GM18873 (cell line): Measurements from ENCODE around the gene CCAR1.
"Not testable (repeated sequence)": the region's sequence is repeated elsewhere in the genome, so short reads cannot be mapped to it uniquely, and the experiment has no call there.

Source experiments
- ATAC-seq: cut with Tn5 transposase; IDR thresholded peaks from one replicate; pipeline ENCODE4 v1.9.1; 2021; ENCODE audit warnings: mild to moderate bottlenecking, moderate library complexity, moderate number of reproducible peaks; ENCODE audit not compliant: unreplicated experiment, low FRiP score

CCAR1 gene

GRCh38 chr10:68756246-68756645 lies 35.2 kb downstream of the CCAR1 start:
- no peak for ATAC-seq

DNA sequence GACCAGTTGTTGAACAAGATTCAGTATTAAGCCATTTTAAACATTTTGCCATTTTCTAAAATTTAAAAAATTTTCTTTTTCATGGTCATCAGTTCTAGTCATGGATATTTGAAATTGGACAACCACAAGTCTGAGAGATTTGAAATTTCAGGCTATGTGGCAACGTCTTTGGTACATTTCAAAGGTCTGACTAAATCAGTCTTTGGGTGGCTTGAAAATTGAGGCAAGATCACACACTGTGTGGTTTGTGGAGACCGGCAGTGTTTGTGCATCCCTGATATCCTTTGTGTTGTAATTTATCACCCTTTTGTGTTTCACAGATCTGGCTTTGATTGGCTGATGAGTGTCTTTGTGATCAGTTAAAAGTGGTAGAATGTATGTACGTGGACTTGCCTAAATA lies 35.7 kb downstream of the CCAR1 start:
- no peak for ATAC-seq

DNA sequence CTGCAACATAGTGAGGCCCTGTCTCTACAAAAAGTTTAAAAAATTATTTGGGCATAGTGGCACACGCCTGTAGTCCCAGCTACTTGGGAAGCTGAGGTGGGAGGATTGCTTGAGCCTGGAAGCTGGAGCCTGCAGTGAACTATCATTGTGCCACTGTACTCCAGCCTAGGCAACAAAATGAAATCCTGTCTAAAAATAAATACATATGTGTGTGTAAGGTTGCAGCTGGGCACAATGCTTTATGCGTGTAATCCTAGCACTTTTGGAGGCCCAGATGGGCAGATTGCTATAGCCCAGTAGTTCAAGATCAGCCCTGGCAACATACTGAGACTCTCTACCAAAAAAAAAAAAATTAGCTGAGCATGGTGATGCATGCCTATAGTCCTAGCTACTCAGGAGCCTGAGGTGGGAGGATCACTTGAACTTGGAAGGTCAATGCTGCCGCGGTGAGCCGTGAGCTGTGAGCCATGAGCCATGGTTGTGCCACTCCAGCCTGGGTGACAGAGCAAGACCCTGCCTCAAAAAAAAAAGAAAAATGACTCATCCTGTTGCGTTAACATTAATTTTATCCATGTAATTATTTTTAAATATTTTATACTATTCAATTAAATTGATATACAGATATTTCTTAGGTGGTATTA lies 38.3 kb downstream of the CCAR1 start:
- no peak for ATAC-seq

- ATAC-seq, result no peak
Observed at GRCh38 chr10:68759967-68760366, 38.9 kb downstream of the CCAR1 start.

GRCh38 chr10:68767407-68767806 lies 46.4 kb downstream of the CCAR1 start:
- ATAC-seq, result not testable (repeated sequence)

DNA sequence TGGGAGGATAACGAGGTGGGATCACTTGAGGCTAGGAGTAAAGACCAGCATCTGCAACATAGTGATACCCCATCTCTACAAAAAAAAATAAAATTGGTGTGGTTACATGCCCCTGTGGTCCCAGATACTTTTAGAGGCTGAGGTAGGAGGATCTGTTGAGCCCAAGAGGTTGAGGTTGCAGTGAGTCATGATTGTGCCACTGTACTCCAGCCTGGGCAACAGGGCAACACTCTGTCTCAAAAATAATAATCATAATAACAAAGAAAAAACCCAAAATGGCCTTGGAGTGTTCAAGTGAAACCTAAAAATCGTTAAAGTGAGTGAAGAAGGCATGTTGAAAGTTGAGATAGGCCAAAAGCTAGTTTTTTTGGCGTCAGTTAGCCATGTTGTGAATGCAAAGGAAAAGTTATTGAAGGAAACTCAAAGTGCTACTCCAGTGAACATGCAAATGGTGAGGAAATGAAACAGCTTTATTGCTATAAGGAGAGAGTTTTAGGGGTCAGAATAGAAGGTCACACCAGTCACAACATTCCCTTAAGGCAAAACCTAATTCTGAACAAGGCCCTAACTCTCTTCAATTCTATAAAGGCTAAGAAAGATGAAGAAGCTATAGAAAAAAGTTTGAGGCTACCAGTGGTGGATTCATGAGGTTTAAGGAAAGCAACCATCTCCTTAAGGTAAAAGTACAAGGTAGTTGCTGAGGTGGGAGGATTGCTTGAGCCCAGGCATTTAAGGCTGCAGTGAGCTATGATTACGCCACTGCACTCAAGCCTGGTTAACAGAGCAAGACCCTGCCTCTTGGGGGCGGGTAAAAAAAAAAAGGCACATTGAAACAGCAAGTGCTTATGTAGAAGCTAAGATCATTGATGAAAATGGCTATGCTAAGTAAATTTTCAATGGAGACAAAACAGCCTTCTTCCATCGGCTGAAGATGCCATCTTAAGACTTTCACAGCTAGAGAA lies 60.9 kb downstream of the CCAR1 start:
- ATAC-seq, result no peak

DNA sequence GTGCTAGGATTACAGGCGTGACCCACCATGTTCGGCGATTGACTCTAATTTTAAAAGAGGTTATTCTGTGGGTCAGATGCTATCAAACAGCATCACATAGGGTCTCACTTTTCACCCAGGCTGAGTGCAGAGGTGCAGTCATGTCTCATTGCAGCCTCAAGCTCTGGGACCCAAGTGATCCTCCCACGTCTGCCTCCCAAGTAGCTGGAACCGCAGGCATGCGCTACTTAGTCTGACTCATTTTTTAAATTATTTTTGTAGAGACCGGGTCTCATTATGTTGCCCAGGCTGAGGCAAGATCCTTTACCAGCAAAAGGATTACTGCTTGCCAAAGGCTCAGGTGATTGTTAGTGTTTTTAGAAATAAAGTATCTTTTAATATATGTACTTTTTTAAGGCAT lies 63.4 kb downstream of the CCAR1 start:
- ATAC-seq, result no peak

- no peak for ATAC-seq
Observed at GRCh38 chr10:68787813-68788212, 66.8 kb downstream of the CCAR1 start.

DNA sequence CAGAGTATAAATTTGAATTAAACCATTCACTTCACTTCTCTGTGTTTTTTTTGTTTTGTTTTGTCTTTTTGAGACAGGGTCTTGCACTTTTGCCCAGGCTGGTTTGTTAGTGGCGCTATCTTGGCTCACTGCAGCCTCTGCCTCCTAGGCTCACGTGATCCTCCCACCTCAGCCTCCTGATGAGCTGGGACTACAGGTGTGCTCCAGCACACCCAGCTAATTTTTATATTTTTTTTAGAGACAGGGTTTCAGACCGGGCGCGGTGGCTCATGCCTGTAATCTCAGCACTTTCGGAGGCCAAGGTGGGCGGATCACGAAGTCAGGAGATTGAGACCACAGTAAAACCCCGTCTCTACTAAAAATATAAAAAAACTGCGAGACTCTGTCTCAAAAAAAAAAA lies 69.4 kb downstream of the CCAR1 start:
- no peak for ATAC-seq

DNA sequence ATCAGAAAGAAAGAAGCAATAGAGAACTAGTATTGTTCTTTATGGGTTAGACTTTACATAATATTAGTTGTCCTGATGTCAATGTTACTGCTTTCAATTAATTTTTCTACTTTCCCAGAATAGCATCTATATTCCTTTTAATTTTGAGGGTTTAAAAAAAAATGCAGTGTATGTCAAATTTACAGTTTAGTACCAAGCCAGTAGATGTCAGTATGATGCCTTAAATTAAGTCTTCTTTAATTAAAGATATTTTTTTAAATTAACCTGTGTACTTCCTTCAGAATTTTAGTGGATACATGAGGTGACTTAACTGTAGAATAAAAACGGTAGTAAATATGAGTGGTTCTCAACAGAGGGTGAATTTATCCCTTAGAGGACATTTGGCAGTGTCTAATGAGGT lies 71.1 kb downstream of the CCAR1 start:
- ATAC-seq, result no peak

DNA sequence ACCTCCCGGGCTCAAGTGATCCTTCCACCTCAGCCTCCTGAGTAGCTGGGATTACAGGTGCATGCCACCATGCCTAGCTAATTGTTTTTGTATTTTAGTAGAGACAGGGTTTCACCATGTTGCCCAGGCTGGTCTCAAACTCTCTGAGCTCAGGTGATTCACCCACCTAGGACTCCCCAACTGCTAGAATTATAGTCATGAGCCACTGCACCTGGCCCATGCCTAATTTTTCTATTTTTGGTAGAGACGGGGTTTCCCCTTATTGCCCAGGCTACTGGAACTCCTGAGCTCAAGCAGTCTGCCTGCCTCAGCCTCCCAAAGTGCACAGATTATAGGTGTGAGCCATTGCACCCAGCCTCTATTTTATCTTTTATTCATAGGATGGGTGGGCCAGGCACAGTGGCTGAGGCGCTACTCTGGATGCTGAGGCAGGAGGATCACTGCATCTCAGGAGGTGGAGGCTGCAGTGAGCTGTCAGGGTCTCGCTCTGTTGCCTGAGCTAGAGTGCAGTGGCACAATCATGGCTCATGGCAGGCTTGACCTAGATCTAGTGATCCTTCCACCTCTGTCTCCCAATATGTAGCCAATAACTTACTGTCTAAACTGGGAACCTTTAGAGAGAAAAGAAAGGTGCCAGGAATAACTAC lies 75.0 kb downstream of the CCAR1 start:
- no peak for ATAC-seq

DNA sequence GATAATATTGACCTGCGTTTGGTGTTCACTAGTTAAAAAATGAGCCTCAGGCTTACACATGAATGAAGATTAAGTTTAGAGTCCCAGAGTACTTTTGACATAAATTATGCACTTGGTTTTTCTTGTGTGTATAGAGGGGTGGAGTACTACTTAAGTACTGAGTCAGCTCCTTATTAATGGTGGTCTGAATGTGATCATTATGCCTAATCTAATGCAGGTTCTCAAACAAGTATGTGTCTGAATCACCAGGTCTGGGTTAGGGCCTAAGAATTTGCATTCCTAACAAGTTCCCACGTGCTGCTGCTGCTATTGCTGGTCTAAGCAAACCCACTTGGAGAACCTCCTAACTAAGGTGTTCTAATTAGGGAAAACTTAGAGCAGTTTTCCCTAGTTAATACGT lies 75.6 kb downstream of the CCAR1 start:
- no peak for ATAC-seq

DNA sequence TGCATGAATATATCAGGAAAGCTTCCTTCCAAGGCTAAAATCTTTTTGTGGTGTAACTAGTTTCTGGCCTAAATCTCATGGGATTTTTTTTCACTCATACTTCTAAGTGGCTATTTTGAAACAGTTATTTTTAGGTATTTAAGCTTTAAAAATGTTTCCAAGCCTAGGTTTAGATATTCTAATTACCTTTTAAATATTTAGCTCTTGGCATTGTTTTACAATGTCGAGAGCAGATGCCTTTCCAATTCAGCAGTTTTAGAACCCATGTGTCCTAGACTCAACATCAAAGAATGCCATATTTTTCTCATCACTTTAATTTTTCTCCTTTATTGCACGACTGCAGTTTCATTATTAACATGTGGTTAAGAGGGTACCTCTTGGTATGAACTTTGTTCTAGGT lies 79.2 kb downstream of the CCAR1 start:
- ATAC-seq, result no peak

DNA sequence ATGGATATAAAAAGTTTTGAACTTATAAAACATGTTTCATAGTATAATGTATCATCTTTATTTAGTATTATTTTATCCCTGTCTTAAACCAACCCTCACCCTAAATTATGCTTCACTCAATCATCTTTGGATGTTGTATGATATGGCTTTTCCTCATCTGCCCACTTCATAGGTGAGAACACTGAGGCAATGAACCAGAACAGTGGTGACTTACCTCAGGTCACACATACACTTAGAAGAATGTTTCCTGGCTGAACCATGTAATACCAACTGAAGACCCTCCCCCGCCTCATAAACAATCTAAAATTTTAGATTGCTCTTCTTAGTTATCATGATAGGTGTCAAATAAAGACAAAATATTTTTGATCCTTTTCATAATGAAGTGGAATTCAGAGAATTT lies 83.7 kb downstream of the CCAR1 start:
- no peak for ATAC-seq

DNA sequence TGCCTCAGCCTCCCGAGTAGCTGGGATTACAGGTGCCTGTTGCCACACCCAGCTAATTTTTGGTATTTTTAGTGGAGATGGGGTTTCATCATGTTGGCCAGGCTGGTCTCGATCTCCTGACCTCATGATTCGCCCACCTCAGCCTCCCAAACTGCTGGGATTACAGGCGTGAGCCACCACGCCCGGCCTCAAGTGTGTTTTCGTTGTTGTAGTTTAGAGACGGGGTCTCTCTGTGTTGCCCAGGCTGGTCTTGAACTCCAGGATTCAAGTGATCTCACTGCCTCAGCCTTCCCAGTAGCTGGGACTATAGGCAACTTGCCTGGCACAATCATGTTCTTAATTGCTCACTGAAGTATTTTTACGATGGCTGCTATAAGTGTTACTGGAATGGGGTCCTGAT lies 89.8 kb downstream of the CCAR1 start:
- not testable (repeated sequence) for ATAC-seq

DNA sequence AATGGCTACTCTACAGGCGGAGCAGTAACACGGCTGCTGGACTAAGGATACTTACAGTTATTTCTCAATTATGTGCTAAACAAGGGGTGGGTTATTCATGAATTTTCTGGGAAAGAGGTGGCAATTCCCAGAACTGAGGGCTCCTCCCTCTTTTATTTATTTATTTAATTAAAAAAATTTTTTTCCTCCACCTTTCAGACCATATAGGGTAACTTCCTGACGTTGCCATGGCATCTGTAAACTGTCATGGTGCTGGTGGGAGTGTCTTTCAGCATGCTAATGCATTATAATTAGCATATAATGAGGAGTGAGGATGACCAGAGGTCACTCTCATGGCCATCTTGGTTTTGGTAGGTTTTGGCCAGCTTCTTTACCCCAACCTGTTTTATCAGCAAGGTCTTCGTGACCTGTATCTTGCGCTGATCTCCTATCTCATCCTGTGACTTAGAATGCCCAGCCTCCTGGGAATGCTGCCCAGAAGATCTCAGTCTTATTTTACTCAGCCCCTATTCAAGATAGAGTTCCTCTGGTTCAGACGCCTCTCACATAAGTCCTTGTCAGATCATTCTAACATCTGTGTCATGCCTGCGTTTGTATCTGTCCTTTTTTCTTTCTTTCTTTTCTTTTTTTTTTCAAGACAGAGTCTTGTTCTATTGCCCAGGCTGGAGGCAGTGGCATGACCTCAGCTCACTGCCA lies 90.4 kb downstream of the CCAR1 start:
- no peak for ATAC-seq

DNA sequence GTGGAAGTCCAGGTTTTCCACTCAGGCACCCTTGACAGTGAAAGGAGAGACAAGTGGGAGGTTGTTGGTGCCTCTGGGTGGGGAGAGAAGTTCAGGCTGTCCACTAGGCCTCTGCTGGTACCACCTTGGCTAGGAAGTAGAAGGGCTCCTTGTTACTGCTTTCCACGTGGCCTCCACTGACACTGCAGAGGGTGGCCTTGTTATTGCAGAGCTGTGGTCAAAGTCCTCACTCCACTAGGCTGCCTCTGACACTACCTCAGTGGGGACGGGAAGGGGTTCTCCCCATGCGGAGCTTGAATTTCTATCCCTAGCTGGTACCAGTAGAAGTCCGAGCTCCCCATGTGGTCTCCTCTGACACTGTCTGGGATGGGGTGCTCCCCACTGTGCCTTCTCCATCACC lies 91.4 kb downstream of the CCAR1 start:
- ATAC-seq, result no peak

DNA sequence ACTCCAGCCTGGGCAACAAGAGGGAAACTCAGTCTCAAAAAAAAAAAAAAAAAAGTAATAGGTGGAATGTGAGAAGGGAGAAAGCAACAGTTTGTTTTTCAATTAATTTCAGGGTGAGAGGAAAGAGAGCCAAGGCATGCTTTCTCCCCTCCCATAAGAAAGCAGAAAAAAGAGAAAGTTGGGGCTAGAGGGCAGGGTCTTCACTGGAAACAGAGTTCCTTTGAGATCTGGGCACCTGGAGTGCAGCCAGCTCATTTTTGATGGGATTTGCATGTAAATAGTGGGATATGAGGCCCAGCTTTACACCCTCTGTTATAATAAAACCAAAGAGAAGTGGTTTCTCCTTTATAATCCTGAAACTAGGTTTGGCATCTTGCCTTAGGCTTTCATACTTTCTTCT lies 92.5 kb downstream of the CCAR1 start:
- ATAC-seq, result no peak

DNA sequence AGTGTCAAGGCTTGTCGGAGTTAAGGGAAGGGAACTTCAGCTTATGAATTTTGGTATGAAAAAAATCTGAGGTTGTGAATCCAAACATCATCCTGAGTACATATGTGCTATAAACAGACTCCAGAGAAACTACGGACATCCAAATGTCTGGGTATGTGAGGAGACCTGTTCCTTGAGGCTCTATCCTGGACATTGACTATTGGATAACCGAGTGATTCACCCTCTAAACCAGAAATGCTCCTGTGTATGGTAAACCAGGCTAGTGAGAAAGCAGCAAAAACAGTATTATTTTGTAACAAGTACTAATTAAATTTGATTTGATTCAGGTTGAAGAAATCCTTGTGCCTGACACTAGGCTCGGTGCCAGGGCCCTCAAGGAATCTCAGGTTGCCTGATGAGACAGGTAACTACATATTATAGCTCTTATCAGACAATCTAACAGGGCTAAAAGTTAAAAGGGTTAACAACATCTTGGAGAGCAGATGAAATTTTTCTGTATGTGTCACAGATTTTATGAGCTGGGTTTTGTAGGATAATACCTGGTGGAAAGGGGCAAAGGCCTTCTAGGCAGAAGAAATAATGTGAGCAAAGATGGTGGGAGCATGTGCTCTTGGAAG lies 95.9 kb downstream of the CCAR1 start:
- no peak for ATAC-seq

GRCh38 chr10:68820359-68820758 lies 99.3 kb downstream of the CCAR1 start:
- not testable (repeated sequence) for ATAC-seq
